A549 (cell line): ENCODE results near the gene SETMAR.

Experiments
- CHD2 ChIP-seq: fragments of 150-350 bp; IDR thresholded peaks from 2 replicates; pipeline ENCODE4 v1.6.1; 2014; ENCODE audit warnings: low read length; ENCODE audit not compliant: partially characterized antibody
- CTCF ChIP-seq: fragments of >200 bp; sonication (Bioruptor Twin); formaldehyde crosslinking; IDR thresholded peaks from 3 replicates; pipeline ENCODE4 v1.5.1; 2016
- GATA3 ChIP-seq: IDR thresholded peaks from 2 replicates; pipeline ENCODE4 v1.6.1; 2012; ENCODE audit warnings: borderline replicate concordance
- HOXB13 ChIP-seq: fragments of 250-450 bp; sonication (Bioruptor Pico); IDR thresholded peaks from 2 replicates; pipeline ENCODE4 v1.5.0; 2020; ENCODE audit warnings: low read depth, mild to moderate bottlenecking, moderate library complexity
- JUNB ChIP-seq: fragments of >200 bp; sonication (Bioruptor Twin); formaldehyde crosslinking; IDR thresholded peaks from 2 replicates; pipeline ENCODE4 v1.6.1; 2016
- KDM1A ChIP-seq: fragments of 200-600 bp; sonication (generic); IDR thresholded peaks from 2 replicates; pipeline ENCODE4 v1.6.1; 2016; ENCODE audit warnings: low read depth, mild to moderate bottlenecking
- MYC ChIP-seq: IDR thresholded peaks from 2 replicates; pipeline ENCODE4 v1.6.1; 2012; ENCODE audit warnings: mild to moderate bottlenecking, inconsistent platforms, low read length, improper control_type of control experiment, borderline replicate concordance
- POLR2A ChIP-seq: IDR thresholded peaks from 2 replicates; pipeline ENCODE4 v1.6.1; 2012; ENCODE audit warnings: mild to moderate bottlenecking, low read length
- POLR2AphosphoS2 ChIP-seq: conservative IDR thresholded peaks from 2 replicates; pipeline ENCODE4 v1.6.1; 2012; ENCODE audit warnings: low read length, improper control_type of control experiment, inconsistent platforms
- REST ChIP-seq: fragments of 200-600 bp; sonication (generic); IDR thresholded peaks from 2 replicates; pipeline ENCODE4 v1.6.1; 2016; ENCODE audit warnings: antibody characterized with exemption, mild to moderate bottlenecking, moderate library complexity
- RNF2 ChIP-seq: fragments of 200-600 bp; sonication (generic); IDR thresholded peaks from 2 replicates; pipeline ENCODE4 v1.6.1; 2016; ENCODE audit warnings: low read depth, mild to moderate bottlenecking, antibody characterized with exemption, moderate library complexity, borderline replicate concordance

GRCh38 chr3:4306860-4307259 lies 3.7 kb downstream of the SETMAR start:
- no peak for TF ChIP-seq POLR2AphosphoS2
- TF ChIP-seq CTCF, result no peak
- TF ChIP-seq JUNB, result no peak
- TF ChIP-seq KDM1A, result no peak
- no peak for TF ChIP-seq POLR2A
- TF ChIP-seq GATA3, result no peak
- TF ChIP-seq HOXB13, result no peak
- no peak for TF ChIP-seq REST
- TF ChIP-seq CHD2, result no peak
- no peak for TF ChIP-seq MYC
- no peak for TF ChIP-seq RNF2
